Vagina (tissue), 2 donors: ENCODE data around the gene HCFC1. TPM values are rescaled to one million over a fixed set of nuclear protein-coding genes. Genes with fewer than 3 reads are reported as not detected.
A peak's percentile ranks its signal among the peaks of the same experiment; 100 is the strongest.

ENCODE experiments used
- DNase-seq, 2 donors: peaks; one replicate each; pipeline ENCODE4 v3.0.0-alpha.2; 2017; ENCODE audit errors: extremely low spot score in 2 of 2
- H3K27ac ChIP-seq: fragments of 200-600 bp; sonication (generic); one replicate; pipeline ENCODE4 v1.5.1; 2019
- H3K27me3 ChIP-seq: fragments of 200-600 bp; sonication (generic); one replicate; pipeline ENCODE4 v1.5.1; 2019
- H3K36me3 ChIP-seq, 2 donors: fragments of 200-600 bp; sonication (generic); one replicate each; pipeline ENCODE4 v1.5.1; 2017 to 2019
- H3K4me1 ChIP-seq: fragments of 200-600 bp; sonication (generic); one replicate; pipeline ENCODE4 v1.5.1; 2019
- H3K4me3 ChIP-seq, 2 donors: fragments of 200-600 bp; sonication (generic); 1 replicate in 1 of 2; 2 replicates in 1 of 2; pipeline ENCODE4 v1.5.1; 2016 to 2019
- H3K9me3 ChIP-seq: fragments of 200-600 bp; sonication (generic); one replicate; pipeline ENCODE4 v1.5.1; 2019
- POLR2A ChIP-seq, 2 donors: fragments of 450-650 bp; IDR thresholded peaks; one replicate each; pipeline ENCODE4 v1.6.1; 2017; ENCODE audit warnings: antibody characterized with exemption in 2 of 2, mild to moderate bottlenecking in 2 of 2, moderate library complexity in 2 of 2
- POLR2AphosphoS5 ChIP-seq, 2 donors: sonication (generic); formaldehyde crosslinking; IDR thresholded peaks; one replicate each; pipeline ENCODE4 v1.9.0; 2017; ENCODE audit warnings: antibody characterized with exemption in 2 of 2, mild to moderate bottlenecking in 2 of 2, low read depth in 1 of 2; ENCODE audit not compliant: insufficient read depth in 1 of 2
- intact Hi-C: fragments of 100-400 bp; cut with DNase I; formaldehyde crosslinking; loops from one replicate; pipeline ENCODE4 v1.15.1; 2023
- total RNA-seq: library from RNA; depleted of rRNA; stranded (reverse); fragments of >200 nt; gene quantifications from one replicate; pipeline ENCODE4 v1.2.3, GENCODE V29; 2016
- TF ChIP-seq, protein P1 (sequence below), 3 experiments: fragments of 450-650 bp in 2 of 3; fragments of 200-600 bp in 1 of 3; sonication (generic) in 1 of 3; IDR thresholded peaks; one replicate each; pipeline ENCODE4 v1.5.1; 2017 to 2019; ENCODE audit warnings: antibody characterized with exemption in 3 of 3, mild to moderate bottlenecking in 2 of 3, moderate library complexity in 2 of 3

The HCFC1 gene
- total RNA-seq, 1 donor from 2014 or later, result 38.8 TPM

DNA sequence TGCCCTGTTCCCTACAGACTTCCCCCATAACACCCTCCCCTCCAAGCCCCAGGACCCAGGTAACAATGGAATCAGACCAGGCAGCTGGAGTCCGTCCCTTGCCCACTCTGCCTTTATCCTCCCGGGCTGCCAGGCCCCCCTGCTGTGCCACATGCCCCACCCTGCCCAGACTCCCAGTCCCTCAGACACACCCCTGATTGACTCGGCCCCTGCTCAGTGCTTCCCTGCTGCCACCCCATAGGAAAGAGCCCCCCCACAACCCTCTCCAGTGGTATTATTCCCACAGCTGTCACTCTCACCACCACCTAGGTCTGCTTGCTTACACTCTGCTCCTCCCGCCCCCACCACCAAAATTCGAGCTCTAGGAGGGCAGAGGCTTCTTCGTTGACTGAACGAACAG lies 32.0 kb downstream of the HCFC1 start:
- Histone ChIP-seq H3K4me3 (no peak overlapping the region), H3K27ac (no peak overlapping the region), H3K4me1 (peaks cover 7% of the 10 kb centered on the region), H3K36me3 (no peaks in the 10 kb centered on the region), H3K27me3 (no peaks in the 10 kb centered on the region), H3K9me3 (no peaks in the 10 kb centered on the region)
- no peak for DNase-seq
- intact Hi-C loops, result no loop called here
- TF ChIP-seq, protein P1, sequence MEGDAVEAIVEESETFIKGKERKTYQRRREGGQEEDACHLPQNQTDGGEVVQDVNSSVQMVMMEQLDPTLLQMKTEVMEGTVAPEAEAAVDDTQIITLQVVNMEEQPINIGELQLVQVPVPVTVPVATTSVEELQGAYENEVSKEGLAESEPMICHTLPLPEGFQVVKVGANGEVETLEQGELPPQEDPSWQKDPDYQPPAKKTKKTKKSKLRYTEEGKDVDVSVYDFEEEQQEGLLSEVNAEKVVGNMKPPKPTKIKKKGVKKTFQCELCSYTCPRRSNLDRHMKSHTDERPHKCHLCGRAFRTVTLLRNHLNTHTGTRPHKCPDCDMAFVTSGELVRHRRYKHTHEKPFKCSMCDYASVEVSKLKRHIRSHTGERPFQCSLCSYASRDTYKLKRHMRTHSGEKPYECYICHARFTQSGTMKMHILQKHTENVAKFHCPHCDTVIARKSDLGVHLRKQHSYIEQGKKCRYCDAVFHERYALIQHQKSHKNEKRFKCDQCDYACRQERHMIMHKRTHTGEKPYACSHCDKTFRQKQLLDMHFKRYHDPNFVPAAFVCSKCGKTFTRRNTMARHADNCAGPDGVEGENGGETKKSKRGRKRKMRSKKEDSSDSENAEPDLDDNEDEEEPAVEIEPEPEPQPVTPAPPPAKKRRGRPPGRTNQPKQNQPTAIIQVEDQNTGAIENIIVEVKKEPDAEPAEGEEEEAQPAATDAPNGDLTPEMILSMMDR (IDR thresholded peaks at IDR 0.05), result no peak
- TF ChIP-seq POLR2AphosphoS5 (IDR thresholded peaks at IDR 0.05; ENCODE audit: insufficient read depth in 1 of 2, low read depth in 1 of 2) (no peak), POLR2A (IDR thresholded peaks at IDR 0.05) (no peak)

DNA sequence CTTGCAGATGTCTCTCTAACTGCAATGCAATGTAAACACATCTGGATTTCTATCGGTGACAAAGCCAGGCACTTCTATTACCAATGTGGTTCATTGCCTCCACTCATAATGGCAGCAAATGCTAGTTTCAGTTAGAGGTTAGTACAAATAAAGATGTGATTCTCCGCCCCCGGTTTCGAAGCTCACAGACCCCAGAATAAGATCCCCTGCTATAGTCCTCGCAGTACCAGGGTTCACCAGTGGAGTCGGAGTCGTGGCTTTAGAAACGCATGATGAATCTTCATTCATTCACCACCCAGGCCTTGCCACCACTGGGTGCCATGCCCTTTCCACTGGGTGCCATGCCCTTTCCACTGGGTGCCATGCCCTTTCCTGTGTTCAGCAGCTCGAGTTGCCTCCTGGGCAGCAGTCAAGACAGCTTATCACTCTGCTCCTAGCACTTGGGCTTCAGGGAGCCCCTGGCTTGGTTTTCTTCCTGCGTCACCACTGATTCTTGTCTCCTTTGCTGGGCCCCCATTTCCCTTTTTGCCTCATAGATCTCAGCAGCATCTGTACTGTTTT lies 33.3 kb downstream of the HCFC1 start:
- H3K27ac ChIP-seq, result no peak overlapping the region
- no peaks in the 10 kb centered on the region for H3K27me3 ChIP-seq
- no peaks in the 10 kb centered on the region for H3K36me3 ChIP-seq
- intact Hi-C loops, result no loop called here
- no peaks in the 10 kb centered on the region for H3K9me3 ChIP-seq
- no peak for DNase-seq
- no peak for TF ChIP-seq POLR2AphosphoS5 (IDR thresholded peaks at IDR 0.05; ENCODE audit: insufficient read depth in 1 of 2, low read depth in 1 of 2)
- H3K4me3 ChIP-seq, result no peak overlapping the region
- H3K4me1 ChIP-seq, result peaks cover 15% of the 10 kb centered on the region

DNA sequence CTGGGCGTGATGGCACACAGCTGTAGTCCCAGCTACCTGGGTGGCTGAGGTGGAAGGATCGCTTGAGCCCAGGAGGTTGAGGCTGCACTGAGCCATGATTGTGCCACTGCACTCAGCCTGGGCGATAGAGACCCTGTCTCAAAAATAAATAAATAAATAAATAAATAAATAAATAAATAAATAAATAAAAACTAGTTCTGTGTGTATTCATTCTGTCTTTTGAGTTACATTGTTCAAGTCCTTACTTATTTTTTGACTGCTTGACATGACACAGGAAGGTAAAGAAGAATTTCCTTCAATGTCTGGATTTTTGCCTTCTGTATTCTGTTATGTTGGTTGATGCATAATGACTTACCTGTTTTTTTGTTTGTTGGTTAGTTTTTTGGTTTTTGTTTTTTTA lies 34.6 kb downstream of the HCFC1 start:
- Histone ChIP-seq H3K4me3 (no peak overlapping the region), H3K9me3 (no peaks in the 10 kb centered on the region), H3K4me1 (peaks cover 15% of the 10 kb centered on the region), H3K27me3 (no peaks in the 10 kb centered on the region), H3K27ac (no peak overlapping the region), H3K36me3 (no peaks in the 10 kb centered on the region)
- TF ChIP-seq POLR2A (IDR thresholded peaks at IDR 0.05), result no peak
- TF ChIP-seq POLR2AphosphoS5 (IDR thresholded peaks at IDR 0.05; ENCODE audit: insufficient read depth in 1 of 2, low read depth in 1 of 2), result no peak
- TF ChIP-seq, protein P1 (IDR thresholded peaks at IDR 0.05), result no peak
- intact Hi-C loops, result no loop called here
- no peak for DNase-seq

DNA sequence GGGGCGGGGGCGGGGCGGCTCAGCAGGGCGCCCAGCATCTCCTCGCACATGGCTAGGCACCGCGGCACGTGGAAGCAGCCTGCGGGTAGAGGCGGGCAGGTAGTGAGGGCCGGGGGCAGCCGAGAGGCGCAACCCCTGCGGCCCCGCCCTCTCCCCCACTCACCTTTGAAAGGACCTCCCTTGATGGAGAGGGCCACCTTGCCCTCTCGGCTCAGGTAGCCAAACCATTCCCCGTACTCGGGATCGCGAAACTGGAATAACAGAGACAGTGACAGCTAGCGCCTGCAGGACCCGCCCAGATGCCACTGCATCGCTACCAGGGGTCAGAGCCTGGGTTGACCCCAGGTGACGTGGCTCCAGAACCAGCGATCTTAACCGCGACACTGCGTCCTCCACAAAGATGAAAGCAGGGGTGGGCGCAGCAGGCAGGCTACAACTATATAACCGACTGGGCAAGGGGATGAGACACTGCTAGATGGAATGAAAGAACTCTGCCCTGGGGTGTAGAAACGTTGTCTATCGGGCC lies 36.2 kb downstream of the HCFC1 start:
- Histone ChIP-seq H3K9me3 (no peaks in the 10 kb centered on the region), H3K36me3 (no peaks in the 10 kb centered on the region), H3K4me3 (peak overlapping the region; percentile 64), H3K4me1 (peaks cover 15% of the 10 kb centered on the region), H3K27ac (peak overlapping the region; percentile 48), H3K27me3 (no peaks in the 10 kb centered on the region)
- intact Hi-C loops, result no loop called here
- TF ChIP-seq POLR2AphosphoS5 (IDR thresholded peaks at IDR 0.05; ENCODE audit: insufficient read depth in 1 of 2, low read depth in 1 of 2) (no peak), POLR2A (IDR thresholded peaks at IDR 0.05) (no peak)
- TF ChIP-seq, protein P1 (IDR thresholded peaks at IDR 0.05), result no peak
- no peak for DNase-seq

DNA sequence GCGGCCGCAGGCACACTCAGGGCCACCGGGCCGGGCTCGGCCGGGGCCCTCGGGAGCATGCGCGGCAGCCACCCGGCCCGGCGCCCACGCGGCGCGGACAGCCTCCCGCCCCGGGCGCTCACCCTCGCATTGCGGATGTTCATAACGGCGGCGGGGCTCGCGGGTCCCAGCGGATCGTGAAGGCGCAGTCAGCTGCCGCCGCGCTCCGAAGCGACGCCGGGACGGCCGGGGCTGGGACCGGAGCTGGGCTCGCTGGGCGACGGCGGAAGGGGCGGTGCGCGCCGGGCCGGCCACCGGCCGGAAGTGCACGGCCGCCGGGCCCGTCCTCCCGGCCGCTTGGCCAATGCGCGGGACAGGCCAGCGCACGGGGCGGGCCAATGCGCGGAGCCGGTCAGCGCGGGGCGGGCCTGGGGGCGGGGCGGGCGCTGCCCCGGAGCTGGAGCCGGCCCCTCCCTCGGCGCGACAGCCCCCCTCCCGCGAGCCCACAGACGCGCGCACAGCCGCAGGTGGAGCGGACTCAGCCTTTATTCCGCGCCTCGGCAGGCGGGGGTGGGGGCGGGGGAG lies 36.8 kb downstream of the HCFC1 start, which contains the start of gene NAA10:
NAA10 (minus strand) TSS at position 276 of the 564 bp plus-strand sequence; CDS start at position 143, 133 bp downstream.
- no peaks in the 10 kb centered on the region for H3K36me3 ChIP-seq
- H3K4me3 ChIP-seq, result peak within 1 kb of the TSS; percentile 64
- TF ChIP-seq, protein P1 (IDR thresholded peaks at IDR 0.05), result no peak
- TF ChIP-seq POLR2AphosphoS5 (IDR thresholded peaks at IDR 0.05; ENCODE audit: insufficient read depth in 1 of 2, low read depth in 1 of 2) (no peak), POLR2A (IDR thresholded peaks at IDR 0.05) (no peak)
- no peaks in the 10 kb centered on the region for H3K27me3 ChIP-seq
- H3K27ac ChIP-seq, result peak within 1 kb of the TSS; percentile 48
- peaks cover 15% of the 10 kb centered on the region for H3K4me1 ChIP-seq
- no peak for DNase-seq
- intact Hi-C loops, result no loop called here
- H3K9me3 ChIP-seq, result no peaks in the 10 kb centered on the region
